Measurements from ENCODE around the gene PANX2. TPM values are rescaled to one million over a fixed set of nuclear protein-coding genes. Genes with fewer than 3 reads are reported as not detected.

The PANX2 gene
- total and polyA plus RNA-seq, 2 of the 4 experiments (the other 2 are of a cell fraction): 0.18 to 1.7 TPM

GRCh38 chr22:50125029-50125428, 45.5 kb upstream of the PANX2 start:
- no peak overlapping the region for H2AFZ ChIP-seq (replicated peaks; ENCODE audit: low read length, poor library complexity)
- peaks cover 6% of the 10 kb centered on the region; the same call in 1 of the 2 replicates for H3K4me1 ChIP-seq (ENCODE audit: control insufficient read depth, insufficient read depth, low read length)
- H2AK5ac ChIP-seq (ENCODE audit: low read depth, low read length): no peak overlapping the region
- H4K8ac ChIP-seq (ENCODE audit: low read depth in 2 of 2, low read length in 2 of 2): no peak overlapping the region
- intact Hi-C loops (cut with micrococcal nuclease) (no loop called here), in situ Hi-C loops (cut with MboI; ENCODE audit: low sequenced_read_pairs) (no loop called here), dilution Hi-C loops (cut with HindIII; ENCODE audit: low sequenced_read_pairs, unreplicated experiment) (no loop called here)
- peaks cover 6% of the 10 kb centered on the region for H3K9me3 ChIP-seq (ENCODE audit: control insufficient read depth, insufficient read depth, low read length)
- H3K9me1 ChIP-seq (ENCODE audit: insufficient read depth, low read length): no peaks in the 10 kb centered on the region; the same call in 1 of the 2 replicates
- H3K23ac ChIP-seq (ENCODE audit: low read depth, low read length): no peak overlapping the region
- DNase-seq (no peak), ATAC-seq (ENCODE audit: low read depth) (no peak)
- no peak overlapping the region for H3K14ac ChIP-seq (replicated peaks; ENCODE audit: low read depth, low read length)
- H3K9ac ChIP-seq (ENCODE audit: low read depth, low read length): no peak overlapping the region
- no TSS peak for BruUV-seq (replicated peaks)
- CTCF ChIA-PET: no interaction called here
- no peak overlapping the region for H3K18ac ChIP-seq (ENCODE audit: low read depth, low read length)
- H3K4me2 ChIP-seq (ENCODE audit: low read depth, low read length): no peak overlapping the region
- H3K4ac ChIP-seq (ENCODE audit: low read depth, low read length): no peak overlapping the region
- no peak overlapping the region for H3K27ac ChIP-seq (ENCODE audit: insufficient read depth, low read length)
- no peaks in the 10 kb centered on the region for H3K79me1 ChIP-seq (ENCODE audit: low read depth in 1 of 2, low read length in 2 of 2)
- H3K36me3 ChIP-seq (ENCODE audit: control insufficient read depth, insufficient read depth, low read length): peaks cover 23% of the 10 kb centered on the region
- POLR2A ChIA-PET (ENCODE audit: unreplicated experiment): no interaction called here
- WGBS, 2 experiments (ENCODE audit: extremely low coverage in 2 of 2, insufficient read length in 1 of 2): 57% methylated on average over 3 of the region's 9 CpGs; no CpG with 5 or more reads in 1 of the 2 experiments
- no peak overlapping the region for H2BK15ac ChIP-seq (ENCODE audit: low read depth, low read length)
- no peaks in the 10 kb centered on the region; the same call in 1 of the 2 replicates for H4K20me1 ChIP-seq (ENCODE audit: insufficient read depth, low read length)
- no peak overlapping the region for H2BK5ac ChIP-seq (ENCODE audit: low read depth, low read length, poor library complexity, severe bottlenecking)
- no peak overlapping the region for H3K4me3 ChIP-seq (ENCODE audit: insufficient read depth, low read depth, low read length)
- TF ChIP-seq CHD1 (IDR thresholded peaks at IDR 0.05; ENCODE audit: low read depth, low read length): no peak
- TF ChIP-seq SMC3 (IDR thresholded peaks at IDR 0.05; ENCODE audit: low read depth, low read length): no peak
- no peak for TF ChIP-seq ELK1 (IDR thresholded peaks at IDR 0.05; ENCODE audit: borderline replicate concordance, low read depth, low read length)
- no peak for TF ChIP-seq MAFK (IDR thresholded peaks at IDR 0.05; ENCODE audit: low read depth, low read length)
- no peak for TF ChIP-seq BHLHE40 (IDR thresholded peaks at IDR 0.05; ENCODE audit: low read depth, low read length)
- TF ChIP-seq RFX5 (IDR thresholded peaks at IDR 0.05; ENCODE audit: low read depth, low read length): no peak
- no peak for TF ChIP-seq NFE2L2 (IDR thresholded peaks at IDR 0.05; ENCODE audit: low read depth, low read length)
- TF ChIP-seq CTCF (conservative IDR thresholded peaks at IDR 0.05; ENCODE audit: low read depth, low read length): no peak
- no peak for TF ChIP-seq CEBPB (IDR thresholded peaks at IDR 0.05; ENCODE audit: low read depth, low read length)
- TF ChIP-seq FOS (IDR thresholded peaks at IDR 0.05; ENCODE audit: low read depth, low read length): no peak
- TF ChIP-seq USF2 (IDR thresholded peaks at IDR 0.05; ENCODE audit: low read depth, low read length): no peak
- H2BK20ac ChIP-seq (ENCODE audit: low read depth, low read length): no peak overlapping the region
- H4K5ac ChIP-seq (ENCODE audit: low read depth, low read length): no peak overlapping the region
- no peak overlapping the region for H2BK120ac ChIP-seq (ENCODE audit: low read depth, low read length)
- no peak overlapping the region for H3K56ac ChIP-seq (ENCODE audit: extremely low read depth, insufficient read depth, low read length)
- no peaks in the 10 kb centered on the region for H3K27me3 ChIP-seq (ENCODE audit: control insufficient read depth, insufficient read depth, low read length)
- H2AK9ac ChIP-seq (replicated peaks; ENCODE audit: low read depth, low read length, poor library complexity): no peak overlapping the region
- no peak overlapping the region for H4K91ac ChIP-seq (ENCODE audit: insufficient read depth, low read depth, low read length)

Measured in IMR-90 (cell line).